H1 (cell line): ENCODE results near the gene KDM2A. TPM values are rescaled to one million over a fixed set of nuclear protein-coding genes. Genes with fewer than 3 reads are reported as not detected.

Experiments
- CTCF ChIA-PET: fragments of 300-600 bp; sonication (Branson Sonifier 250); formaldehyde crosslinking; loops from one replicate; lab custom pipeline; 2021; ENCODE audit not compliant: partially characterized antibody; lab: Charles Lee
- POLR2A ChIA-PET: fragments of 300-600 bp; sonication (Branson Sonifier 250); formaldehyde crosslinking; loops from one replicate; lab custom pipeline; 2021; ENCODE audit warnings: inconsistent platforms; ENCODE audit not compliant: partially characterized antibody; lab: Charles Lee
- DNase-seq, 2 experiments: peaks; one replicate each; pipeline versions ENCODE4 v3.0.0 to v3.0.0-alpha.2; 2010 to 2022; ENCODE audit warnings: low spot score in 2 of 2, low read depth in 1 of 2, mixed read lengths in 1 of 2
- FAIRE-seq: peaks from 2 replicates; lab custom pipeline; 2011; peaks lifted over from hg19 to GRCh38; lab: Jason Lieb, UNC
- H2AFZ ChIP-seq: 2 replicates; pipeline ENCODE4 v1.8.1; 2012; ENCODE audit warnings: low read length, inconsistent platforms
- H2AK5ac ChIP-seq: 2 replicates; pipeline ENCODE4 v1.6.1; 2013; ENCODE audit warnings: low read depth, low read length
- H2BK120ac ChIP-seq: replicated peaks from 2 replicates; pipeline ENCODE3; 2013; ENCODE audit warnings: low read depth, low read length, inconsistent platforms
- H2BK12ac ChIP-seq: 2 replicates; pipeline ENCODE4 v1.6.1; 2013; ENCODE audit warnings: low read depth, low read length
- H2BK15ac ChIP-seq: 2 replicates; pipeline ENCODE4 v1.6.1; 2013; ENCODE audit warnings: low read length
- H2BK20ac ChIP-seq: 2 replicates; pipeline ENCODE4 v1.6.1; 2013; ENCODE audit warnings: low read length
- H2BK5ac ChIP-seq: 2 replicates; pipeline ENCODE4 v1.6.1; 2013; ENCODE audit warnings: low read depth, low read length
- H3K14ac ChIP-seq: 2 replicates; pipeline ENCODE4 v1.6.1; 2013; ENCODE audit warnings: inconsistent platforms; ENCODE audit not compliant: insufficient read length
- H3K18ac ChIP-seq: 2 replicates; pipeline ENCODE4 v1.6.1; 2013; ENCODE audit warnings: low read length; ENCODE audit errors: extremely low read depth
- H3K23ac ChIP-seq: 2 replicates; pipeline ENCODE4 v1.6.1; 2013; ENCODE audit warnings: inconsistent platforms; ENCODE audit not compliant: insufficient read length
- H3K23me2 ChIP-seq: 2 replicates; pipeline ENCODE4 v1.6.1; 2013; ENCODE audit warnings: low read depth, low read length
- H3K27ac ChIP-seq: 2 replicates; pipeline ENCODE4 v1.6.1; 2011; ENCODE audit warnings: low read depth, low read length, inconsistent platforms
- H3K27me3 ChIP-seq, 4 experiments: replicated peaks in 1 of 4; 1 replicate in 1 of 4; 2 replicates in 3 of 4; pipeline versions ENCODE4 v1.6.1 to v1.8.1; 2011 to 2013; ENCODE audit warnings: low read length in 3 of 4, mild to moderate bottlenecking in 3 of 4, inconsistent platforms in 2 of 4, mixed read lengths in 2 of 4, moderate library complexity in 1 of 4; ENCODE audit not compliant: control insufficient read depth in 3 of 4, insufficient read depth in 3 of 4; ENCODE audit errors: extremely low read depth in 1 of 4
- H3K36me3 ChIP-seq, 4 experiments: 2 replicates each; pipeline versions ENCODE4 v1.6.1 to v1.8.1; 2011 to 2013; ENCODE audit warnings: mild to moderate bottlenecking in 4 of 4, low read length in 3 of 4, moderate library complexity in 2 of 4, control low read depth in 1 of 4, inconsistent platforms in 1 of 4; ENCODE audit not compliant: insufficient read depth in 4 of 4, control insufficient read depth in 2 of 4
- H3K4ac ChIP-seq: replicated peaks from 2 replicates; pipeline ENCODE3; 2013; ENCODE audit warnings: low read length, low read depth, mixed read lengths, inconsistent platforms; ENCODE audit not compliant: insufficient read length
- H3K4me1 ChIP-seq, 4 experiments: replicated peaks in 1 of 4; 1 replicate in 1 of 4; 2 replicates in 3 of 4; pipeline versions ENCODE4 v1.6.1 to v1.8.1; 2011 to 2013; ENCODE audit warnings: low read length in 3 of 4, inconsistent platforms in 2 of 4, mixed read lengths in 1 of 4; ENCODE audit not compliant: insufficient read depth in 4 of 4, control insufficient read depth in 3 of 4
- H3K4me2 ChIP-seq, 2 experiments: 2 replicates each; pipeline versions ENCODE4 v1.6.1 to v1.8.1; 2011 to 2013; ENCODE audit warnings: low read depth in 2 of 2, low read length in 2 of 2, control low read depth in 1 of 2, inconsistent platforms in 1 of 2, mild to moderate bottlenecking in 1 of 2; ENCODE audit not compliant: insufficient read depth in 1 of 2
- H3K4me3 ChIP-seq, 4 experiments: fragments of 200-600, 300-600 bp in 1 of 4; sonication (generic), shearing (Covaris generic), sonication (Bioruptor Twin) in 1 of 4; 2 replicates each; pipeline versions ENCODE4 v1.5.1 to v1.8.1; 2011 to 2016; ENCODE audit warnings: low read length in 4 of 4, low read depth in 3 of 4, control low read depth in 2 of 4, inconsistent platforms in 2 of 4, mild to moderate bottlenecking in 2 of 4, mixed read lengths in 1 of 4, moderate library complexity in 1 of 4; ENCODE audit not compliant: insufficient read depth in 2 of 4; ENCODE audit errors: extremely low read depth in 1 of 4
- H3K56ac ChIP-seq: replicated peaks from 2 replicates; pipeline ENCODE3; 2013; ENCODE audit warnings: low read depth, mild to moderate bottlenecking, mixed read lengths, low read length, inconsistent platforms; ENCODE audit not compliant: insufficient read length
- H3K79me1 ChIP-seq: 2 replicates; pipeline ENCODE4 v1.6.1; 2013; ENCODE audit warnings: low read depth, low read length, control low read depth
- H3K79me2 ChIP-seq, 2 experiments: 2 replicates each; pipeline versions ENCODE4 v1.6.1 to v1.8.1; 2012 to 2013; ENCODE audit warnings: low read length in 2 of 2, mild to moderate bottlenecking in 2 of 2, inconsistent platforms in 1 of 2; ENCODE audit not compliant: insufficient read depth in 2 of 2, control insufficient read depth in 1 of 2
- H3K9ac ChIP-seq, 4 experiments: replicated peaks in 1 of 4; 1 replicate in 1 of 4; 2 replicates in 3 of 4; pipeline versions ENCODE4 v1.6.1 to v1.8.1; 2011 to 2013; ENCODE audit warnings: low read depth in 3 of 4, low read length in 3 of 4, control low read depth in 2 of 4, mild to moderate bottlenecking in 2 of 4, moderate library complexity in 2 of 4, inconsistent platforms in 1 of 4; ENCODE audit errors: extremely low read depth in 1 of 4
- H3K9me3 ChIP-seq, 2 experiments: 2 replicates each; pipeline versions ENCODE4 v1.6.1 to v1.8.1; 2012 to 2013; ENCODE audit warnings: mild to moderate bottlenecking in 2 of 2, moderate library complexity in 2 of 2, control low read depth in 1 of 2, inconsistent platforms in 1 of 2, low read depth in 1 of 2, low read length in 1 of 2, mixed read lengths in 1 of 2; ENCODE audit not compliant: insufficient read depth in 2 of 2
- H4K20me1 ChIP-seq, 2 experiments: replicated peaks in 1 of 2; 2 replicates each; pipeline versions ENCODE3 to v1.8.1; 2011 to 2013; ENCODE audit warnings: inconsistent platforms in 2 of 2, low read length in 2 of 2, mild to moderate bottlenecking in 1 of 2; ENCODE audit not compliant: insufficient read depth in 2 of 2, control insufficient read depth in 1 of 2
- H4K5ac ChIP-seq: 2 replicates; pipeline ENCODE4 v1.6.1; 2013; ENCODE audit warnings: low read length, low read depth, mixed read lengths, inconsistent platforms; ENCODE audit not compliant: insufficient read length
- H4K8ac ChIP-seq: 2 replicates; pipeline ENCODE4 v1.8.0; 2013; ENCODE audit warnings: mild to moderate bottlenecking, moderate library complexity, low read length, inconsistent platforms; ENCODE audit not compliant: insufficient read depth; ENCODE audit errors: extremely low read depth
- H4K91ac ChIP-seq: replicated peaks from 2 replicates; pipeline ENCODE3; 2013; ENCODE audit warnings: low read length, mixed read lengths, inconsistent platforms; ENCODE audit not compliant: insufficient read length
- ATF3 ChIP-seq: IDR thresholded peaks from 2 replicates; pipeline ENCODE4 v1.6.1; 2011; ENCODE audit warnings: low read depth, mild to moderate bottlenecking, low read length; ENCODE audit not compliant: insufficient read depth
- CBX8 ChIP-seq: fragments of 300-800, 300-1000 bp; sonication (generic); IDR thresholded peaks from 2 replicates; pipeline ENCODE4 v1.7.1; 2016; ENCODE audit warnings: low read depth, low read length, borderline replicate concordance
- CEBPB ChIP-seq: IDR thresholded peaks from 2 replicates; pipeline ENCODE4 v1.6.1; 2012; ENCODE audit warnings: low read depth, low read length
- CHD2 ChIP-seq: IDR thresholded peaks from 2 replicates; pipeline ENCODE4 v1.6.1; 2012; ENCODE audit warnings: low read length, improper control_type of control experiment
- EP300 ChIP-seq, 2 experiments: IDR thresholded peaks; 1 replicate in 1 of 2; 2 replicates in 1 of 2; pipeline ENCODE4 v1.6.1; 2011 to 2012; ENCODE audit warnings: low read depth in 2 of 2, low read length in 2 of 2, mild to moderate bottlenecking in 2 of 2, borderline replicate concordance in 1 of 2, inconsistent platforms in 1 of 2, moderate library complexity in 1 of 2
- KDM5A ChIP-seq: fragments of 200-600 bp; IDR thresholded peaks from 2 replicates; pipeline ENCODE4 v1.7.1; 2012; ENCODE audit warnings: mild to moderate bottlenecking, low read length, inconsistent platforms, mixed read lengths
- NANOG ChIP-seq: IDR thresholded peaks from 2 replicates; pipeline ENCODE4 v1.6.1; 2011; ENCODE audit warnings: low read length, low read depth, mild to moderate bottlenecking, inconsistent platforms; ENCODE audit not compliant: insufficient read depth, poor library complexity, severe bottlenecking
- PHF8 ChIP-seq: fragments of 200-600 bp; sonication (generic); conservative IDR thresholded peaks from 2 replicates; pipeline ENCODE4 v1.7.1; 2012; ENCODE audit warnings: low read depth, mild to moderate bottlenecking, inconsistent platforms, low read length, moderate library complexity
- RXRA ChIP-seq: IDR thresholded peaks from 2 replicates; pipeline ENCODE4 v1.6.1; 2011; ENCODE audit warnings: low read depth, mild to moderate bottlenecking, low read length, moderate library complexity; ENCODE audit not compliant: insufficient read depth
- SIX5 ChIP-seq: IDR thresholded peaks from 2 replicates; pipeline ENCODE4 v1.6.1; 2011; ENCODE audit warnings: mild to moderate bottlenecking, low read depth, low read length
- SP4 ChIP-seq: IDR thresholded peaks from 2 replicates; pipeline ENCODE4 v1.6.1; 2012; ENCODE audit warnings: low read length, inconsistent platforms
- TAF7 ChIP-seq: optimal IDR thresholded peaks from 2 replicates; pipeline ENCODE3; 2011; ENCODE audit warnings: low read depth, mild to moderate bottlenecking, inconsistent platforms, low read length, moderate library complexity, borderline replicate concordance
- TBP ChIP-seq: IDR thresholded peaks from 2 replicates; pipeline ENCODE4 v1.6.1; 2011; ENCODE audit warnings: low read depth, low read length, improper control_type of control experiment
- TEAD4 ChIP-seq: IDR thresholded peaks from 2 replicates; pipeline ENCODE4 v1.6.1; 2012; ENCODE audit warnings: low read depth, low read length, inconsistent platforms, mixed read lengths
- ZNF274 ChIP-seq: IDR thresholded peaks from 2 replicates; pipeline ENCODE4 v1.7.0; 2012; ENCODE audit warnings: low read length, borderline replicate concordance; ENCODE audit errors: extremely low read depth
- WGBS, 2 experiments: shearing (Covaris generic) in 1 of 2; methylation state at CpG; one replicate each; pipeline versions ENCODE4 v1.1.6 to v1.1.7; 2013 to 2015; ENCODE audit warnings: low lambda C conversion rate in 2 of 2, mixed read lengths in 2 of 2, inconsistent platforms in 1 of 2, low coverage in 1 of 2, missing lambda C conversion rate in 1 of 2; ENCODE audit not compliant: insufficient replicate concordance in 2 of 2, insufficient coverage in 1 of 2, insufficient read length in 1 of 2; ENCODE audit errors: extremely low coverage in 1 of 2, missing lambda C conversion rate in 1 of 2; 5-methylcytosine and 5-hydroxymethylcytosine counted together
- polyA plus RNA-seq, 7 experiments: library from polyadenylated mRNA; depleted of rRNA in 3 of 7; stranded (reverse) in 5 of 7; unstranded in 2 of 7; fragments of >200 nt in 5 of 7; fragments of 200-250 nt in 2 of 7; gene quantifications; 1 replicate in 5 of 7; 2 replicates in 1 of 7; 4 replicates in 1 of 7; pipeline versions ENCODE4 v1.2.1 to v1.2.3, GENCODE V29; 2011 to 2013; ENCODE audit warnings: missing spikeins in 2 of 7, mixed read lengths in 2 of 7
- total RNA-seq: library from RNA; stranded (reverse); fragmentation: NEBNext Ultra II Directional; extraction: Animal tissue kit (Norgen Biotek cat#: 25700); gene quantifications from 2 replicates; pipeline ENCODE4 v1.2.1, GENCODE V29; 2021

Gene KDM2A
- total and polyA plus RNA-seq, 2 of the 8 experiments (the other 6 are each of a cell fraction or from before 2014, with no cell fraction given): 55.4 to 66.2 TPM

GRCh38 chr11:67138922-67139321 lies 19.9 kb downstream of the KDM2A start:
- H4K8ac ChIP-seq: no peak overlapping the region
- no peak overlapping the region for H3K14ac ChIP-seq
- DNase-seq (no peak), FAIRE-seq (no peak)
- peaks cover 4 to 8% of the 10 kb centered on the region in 2 experiments for H4K20me1 ChIP-seq
- POLR2A ChIA-PET: no interaction called here
- no peak overlapping the region for H3K23ac ChIP-seq
- WGBS, 2 experiments: 89% methylated on average over 2 of the region's 4 CpGs; no CpG with 5 or more reads in 1 of the 2 experiments
- no peak overlapping the region for H3K4me3 ChIP-seq
- H2BK5ac ChIP-seq: no peak overlapping the region
- H3K4me1 ChIP-seq: no peaks in the 10 kb centered on the region
- no peaks in the 10 kb centered on the region for H3K27me3 ChIP-seq
- CTCF ChIA-PET: no interaction called here
- peaks cover 0 to 70% of the 10 kb centered on the region in 2 experiments; a peak in 2 of 4 replicates for H3K79me2 ChIP-seq
- H3K36me3 ChIP-seq: peaks cover 2 to 48% (median 19%) of the 10 kb centered on the region in 4 experiments; a peak in 5 of 8 replicates
- no peak overlapping the region for H2BK120ac ChIP-seq
- peaks cover 7% of the 10 kb centered on the region for H3K79me1 ChIP-seq
- no peak overlapping the region for H4K91ac ChIP-seq
- H2BK20ac ChIP-seq: no peak overlapping the region
- no peak overlapping the region for H3K56ac ChIP-seq
- no peaks in the 10 kb centered on the region for H3K23me2 ChIP-seq
- H3K27ac ChIP-seq: no peak overlapping the region
- H2AK5ac ChIP-seq: no peak overlapping the region
- no peak overlapping the region for H3K4ac ChIP-seq
- H2BK15ac ChIP-seq: no peak overlapping the region
- no peak overlapping the region for H2AFZ ChIP-seq
- no peak overlapping the region for H3K9ac ChIP-seq
- H2BK12ac ChIP-seq: no peak overlapping the region
- no peak overlapping the region for H3K18ac ChIP-seq
- no peak overlapping the region for H4K5ac ChIP-seq
- no peak overlapping the region for H3K4me2 ChIP-seq
- H3K9me3 ChIP-seq: no peaks in the 10 kb centered on the region
- no peak for TF ChIP-seq EP300 (IDR thresholded peaks at IDR 0.05; ENCODE audit: borderline replicate concordance in 1 of 2, low read depth in 2 of 2, low read length in 2 of 2)
- no peak for TF ChIP-seq CEBPB
- no peak for TF ChIP-seq ATF3
- TF ChIP-seq ZNF274: no peak
- TF ChIP-seq SP4: no peak
- no peak for TF ChIP-seq NANOG
- TF ChIP-seq PHF8: no peak
- TF ChIP-seq CHD2: no peak
- no peak for TF ChIP-seq TBP
- no peak for TF ChIP-seq KDM5A
- no peak for TF ChIP-seq RXRA
- TF ChIP-seq TAF7: no peak
- no peak for TF ChIP-seq CBX8
- no peak for TF ChIP-seq SIX5
- TF ChIP-seq TEAD4: no peak
